ENCODE data around the gene HGFAC. TPM values are rescaled to one million over a fixed set of nuclear protein-coding genes. Genes with fewer than 3 reads are reported as not detected.

HGFAC gene
- total RNA-seq, 1 experiment from 2014 or later, result 0.37 TPM

GRCh38 chr4:3422241-3422801 lies 19.4 kb upstream of the HGFAC start:
- Histone ChIP-seq H3K14ac (ENCODE audit: insufficient read depth, low read length) (no peak overlapping the region; the same call in 1 of the 2 replicates), H3K56ac (ENCODE audit: insufficient read length, low read depth, low read length) (no peak overlapping the region), H2AFZ (ENCODE audit: low read length) (no peak overlapping the region), H3K18ac (ENCODE audit: insufficient read length, low read depth, low read length) (no peak overlapping the region), H3K9me3 (ENCODE audit: control insufficient read depth, low read depth, low read length) (no peaks in the 10 kb centered on the region), H2BK15ac (ENCODE audit: low read depth, low read length) (no peak overlapping the region), H3K79me2 (ENCODE audit: insufficient read depth, low read length) (no peaks in the 10 kb centered on the region), H4K5ac (ENCODE audit: insufficient read length, low read depth, low read length) (no peak overlapping the region), H3K9ac (ENCODE audit: extremely low read depth, insufficient read length, low read length) (no peak overlapping the region), H4K20me1 (ENCODE audit: control insufficient read depth, insufficient read depth, insufficient read length) (no peaks in the 10 kb centered on the region), H3K23ac (ENCODE audit: insufficient read length, low read depth, low read length) (no peak overlapping the region), H2AK5ac (ENCODE audit: insufficient read length, low read length) (no peak overlapping the region), H3K27me3 (ENCODE audit: insufficient read depth, low read length) (no peaks in the 10 kb centered on the region), H4K8ac (replicated peaks; ENCODE audit: insufficient read length, low read depth, low read length) (no peak overlapping the region), H2BK20ac (ENCODE audit: low read depth, low read length, poor library complexity, severe bottlenecking) (no peak overlapping the region), H4K91ac (ENCODE audit: insufficient read length, low read depth, low read length) (no peak overlapping the region), H3K4me2 (ENCODE audit: insufficient read depth, insufficient read length, low read length) (no peak overlapping the region), H3K79me1 (ENCODE audit: insufficient read depth, low read depth, low read length, poor library complexity, severe bottlenecking) (no peaks in the 10 kb centered on the region), H3K27ac (ENCODE audit: insufficient read length, low read depth, low read length) (no peak overlapping the region), H3T11ph (ENCODE audit: low read length) (no peak overlapping the region), H2BK12ac (ENCODE audit: insufficient read length, low read depth, low read length) (no peak overlapping the region), H2BK120ac (ENCODE audit: low read depth, low read length, poor library complexity, severe bottlenecking) (no peak overlapping the region), H2BK5ac (ENCODE audit: insufficient read length, low read length) (no peak overlapping the region), H3K4me1 (ENCODE audit: insufficient read depth, low read length) (no peaks in the 10 kb centered on the region), H3K23me2 (ENCODE audit: insufficient read length, low read depth, low read length, poor library complexity, severe bottlenecking) (no peaks in the 10 kb centered on the region), H3K4ac (ENCODE audit: low read depth, low read length) (no peak overlapping the region)
- H3K36me3 Mint-ChIP-seq (ENCODE audit: insufficient read depth in 1 of 3, low read depth in 3 of 3), result peaks cover 0 to 17% (median 5%) of the 10 kb centered on the region in 3 experiments; a peak in 5 of 7 replicates
- H3K4me1 Mint-ChIP-seq, result peaks cover 4 to 11% of the 10 kb centered on the region in 2 experiments; a peak in 3 of 4 replicates
- no CpG with 5 or more reads among the region's 29 CpGs for WGBS (ENCODE audit: extremely low coverage, insufficient read length, low lambda C conversion rate)
- no peak for DNase-seq
- TF ChIP-seq, protein P1, sequence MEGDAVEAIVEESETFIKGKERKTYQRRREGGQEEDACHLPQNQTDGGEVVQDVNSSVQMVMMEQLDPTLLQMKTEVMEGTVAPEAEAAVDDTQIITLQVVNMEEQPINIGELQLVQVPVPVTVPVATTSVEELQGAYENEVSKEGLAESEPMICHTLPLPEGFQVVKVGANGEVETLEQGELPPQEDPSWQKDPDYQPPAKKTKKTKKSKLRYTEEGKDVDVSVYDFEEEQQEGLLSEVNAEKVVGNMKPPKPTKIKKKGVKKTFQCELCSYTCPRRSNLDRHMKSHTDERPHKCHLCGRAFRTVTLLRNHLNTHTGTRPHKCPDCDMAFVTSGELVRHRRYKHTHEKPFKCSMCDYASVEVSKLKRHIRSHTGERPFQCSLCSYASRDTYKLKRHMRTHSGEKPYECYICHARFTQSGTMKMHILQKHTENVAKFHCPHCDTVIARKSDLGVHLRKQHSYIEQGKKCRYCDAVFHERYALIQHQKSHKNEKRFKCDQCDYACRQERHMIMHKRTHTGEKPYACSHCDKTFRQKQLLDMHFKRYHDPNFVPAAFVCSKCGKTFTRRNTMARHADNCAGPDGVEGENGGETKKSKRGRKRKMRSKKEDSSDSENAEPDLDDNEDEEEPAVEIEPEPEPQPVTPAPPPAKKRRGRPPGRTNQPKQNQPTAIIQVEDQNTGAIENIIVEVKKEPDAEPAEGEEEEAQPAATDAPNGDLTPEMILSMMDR (conservative IDR thresholded peaks at IDR 0.05), result no peak
- H3K27ac Mint-ChIP-seq, result peak overlapping the region in 1 of 3 experiments; percentile 73; a peak in 1 of 7 replicates
- no peaks in the 10 kb centered on the region for H3K27me3 Mint-ChIP-seq (ENCODE audit: low read depth)
- H3K9me3 Mint-ChIP-seq, result no peaks in the 10 kb centered on the region
- no peak overlapping the region for H3K4me3 Mint-ChIP-seq

Measured in H9 (cell line).